ENCODE results near the gene SND1. TPM values are rescaled to one million over a fixed set of nuclear protein-coding genes. Genes with fewer than 3 reads are reported as not detected.

Gene SND1
- total RNA-seq, 4 donors from 2014 or later = 62.0 to 89.4 (median 82.1) TPM

GRCh38 chr7:128124786-128125185 lies 472.8 kb downstream of the SND1 start:
- intact Hi-C loops (cut with DNase I; ENCODE audit: low total_unique reads) = no loop called here
- WGBS, 2 donors = 43 to 44% methylated on average over 4 of the region's 4 CpGs
- H3K4me3 ChIP-seq (ENCODE audit: low read depth, poor library complexity, severe bottlenecking) = no peak overlapping the region

DNA sequence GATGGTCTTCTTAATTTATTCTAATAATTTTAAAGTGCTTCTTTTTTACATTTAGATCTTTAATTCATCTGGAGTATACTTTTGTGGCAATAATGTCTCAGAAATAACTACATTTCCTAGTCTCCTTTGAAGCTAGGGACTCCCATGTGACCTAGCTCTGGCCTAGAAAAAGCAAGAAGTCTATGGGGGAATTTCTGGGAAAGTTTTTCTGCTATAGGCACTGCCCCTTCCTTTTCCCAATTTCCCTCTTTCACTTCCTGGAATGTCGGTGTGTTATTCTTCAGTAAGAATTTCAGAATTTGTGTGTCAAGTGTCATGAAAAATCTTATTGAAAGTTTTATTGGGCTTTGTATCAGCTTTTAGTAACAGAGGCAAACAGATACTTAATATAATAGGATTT lies 473.8 kb downstream of the SND1 start:
- H3K4me3 ChIP-seq (ENCODE audit: low read depth, poor library complexity, severe bottlenecking) = no peak overlapping the region
- no peak for DNase-seq (ENCODE audit: low spot score in 2 of 2)
- TF ChIP-seq, protein P1, sequence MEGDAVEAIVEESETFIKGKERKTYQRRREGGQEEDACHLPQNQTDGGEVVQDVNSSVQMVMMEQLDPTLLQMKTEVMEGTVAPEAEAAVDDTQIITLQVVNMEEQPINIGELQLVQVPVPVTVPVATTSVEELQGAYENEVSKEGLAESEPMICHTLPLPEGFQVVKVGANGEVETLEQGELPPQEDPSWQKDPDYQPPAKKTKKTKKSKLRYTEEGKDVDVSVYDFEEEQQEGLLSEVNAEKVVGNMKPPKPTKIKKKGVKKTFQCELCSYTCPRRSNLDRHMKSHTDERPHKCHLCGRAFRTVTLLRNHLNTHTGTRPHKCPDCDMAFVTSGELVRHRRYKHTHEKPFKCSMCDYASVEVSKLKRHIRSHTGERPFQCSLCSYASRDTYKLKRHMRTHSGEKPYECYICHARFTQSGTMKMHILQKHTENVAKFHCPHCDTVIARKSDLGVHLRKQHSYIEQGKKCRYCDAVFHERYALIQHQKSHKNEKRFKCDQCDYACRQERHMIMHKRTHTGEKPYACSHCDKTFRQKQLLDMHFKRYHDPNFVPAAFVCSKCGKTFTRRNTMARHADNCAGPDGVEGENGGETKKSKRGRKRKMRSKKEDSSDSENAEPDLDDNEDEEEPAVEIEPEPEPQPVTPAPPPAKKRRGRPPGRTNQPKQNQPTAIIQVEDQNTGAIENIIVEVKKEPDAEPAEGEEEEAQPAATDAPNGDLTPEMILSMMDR (IDR thresholded peaks at IDR 0.05) = no peak
- no peak for TF ChIP-seq POLR2A (IDR thresholded peaks at IDR 0.05)
- 64 to 65% methylated on average over 1 of the region's 1 CpG for WGBS, 2 donors
- intact Hi-C loops (cut with DNase I; ENCODE audit: low total_unique reads) = no loop called here

More at GRCh38 chr7:128124786-128125185, 472.8 kb downstream of the SND1 start:
- no peak for DNase-seq (ENCODE audit: low spot score in 2 of 2)
- no peak for TF ChIP-seq POLR2A (IDR thresholded peaks at IDR 0.05)
- TF ChIP-seq, protein P1 (IDR thresholded peaks at IDR 0.05) = no peak

- intact Hi-C loops (cut with DNase I; ENCODE audit: low total_unique reads) = no loop called here
- H3K4me3 ChIP-seq (ENCODE audit: low read depth, poor library complexity, severe bottlenecking) = no peak overlapping the region
- 79 to 87% methylated on average over 3 of the region's 3 CpGs for WGBS, 2 donors
- TF ChIP-seq POLR2A (IDR thresholded peaks at IDR 0.05) = no peak
- TF ChIP-seq, protein P1 (IDR thresholded peaks at IDR 0.05) = no peak
- DNase-seq (ENCODE audit: low spot score in 2 of 2) = no peak
Observed at GRCh38 chr7:128128401-128128800, 476.4 kb downstream of the SND1 start.

DNA sequence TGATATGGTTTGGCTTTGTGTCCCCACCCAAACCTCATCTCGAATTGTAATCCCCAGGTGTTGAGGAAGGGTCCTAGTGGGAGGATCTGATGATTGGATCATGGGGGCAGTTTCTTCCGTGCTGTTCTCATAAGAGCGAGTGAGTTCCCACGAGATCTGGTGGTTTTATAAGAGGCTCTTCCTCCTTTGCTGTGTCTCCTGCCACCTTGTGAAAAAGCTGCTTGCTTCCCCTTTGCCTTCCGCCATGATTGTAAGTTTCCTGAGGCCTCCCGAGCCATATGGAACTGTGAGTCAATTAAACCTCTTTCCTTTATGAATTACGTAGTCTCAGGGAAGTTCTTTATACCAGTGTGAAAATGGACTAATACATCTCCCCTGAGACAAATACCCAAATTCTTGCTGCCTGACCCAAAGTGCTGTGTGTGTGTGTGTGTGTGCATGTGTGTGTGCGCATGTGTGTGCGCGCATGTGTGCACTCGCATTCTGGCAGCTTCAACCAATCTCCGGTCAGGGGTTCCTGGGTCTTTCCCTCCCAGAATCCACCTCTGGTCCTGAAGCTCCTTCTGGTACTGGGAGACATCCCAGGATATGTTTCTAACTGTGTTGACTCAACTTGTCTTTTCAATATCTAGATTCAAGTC lies 477.4 kb downstream of the SND1 start:
- intact Hi-C loops (cut with DNase I; ENCODE audit: low total_unique reads) = no loop called here
- WGBS, 2 donors = 68 to 72% methylated on average over 12 of the region's 12 CpGs
- no peak for TF ChIP-seq POLR2A (IDR thresholded peaks at IDR 0.05)
- TF ChIP-seq, protein P1 (IDR thresholded peaks at IDR 0.05) = no peak
- DNase-seq (ENCODE audit: low spot score in 2 of 2) = no peak
- H3K4me3 ChIP-seq (ENCODE audit: low read depth, poor library complexity, severe bottlenecking) = no peak overlapping the region

DNA sequence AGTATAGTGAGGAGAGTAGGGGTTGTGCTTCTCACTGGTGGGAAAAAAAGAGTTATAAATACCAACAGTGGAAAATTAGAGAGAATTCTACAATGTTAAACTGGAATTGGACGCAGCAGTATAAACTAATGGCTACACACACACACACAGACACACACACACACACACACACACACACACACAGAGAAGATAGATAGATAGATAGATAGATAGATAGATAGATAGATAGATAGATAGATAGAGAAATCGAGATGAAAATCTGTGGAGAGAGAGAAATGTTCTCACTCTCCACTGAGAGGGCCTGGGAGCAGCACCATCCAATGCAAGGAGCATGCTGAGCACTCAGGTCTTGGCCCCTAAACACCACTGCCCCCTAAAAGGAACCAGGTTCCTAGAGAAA lies 479.1 kb downstream of the SND1 start:
- no peak for TF ChIP-seq POLR2A (IDR thresholded peaks at IDR 0.05)
- TF ChIP-seq, protein P1 (IDR thresholded peaks at IDR 0.05) = no peak

GRCh38 chr7:128131731-128132130 lies 479.7 kb downstream of the SND1 start:
- TF ChIP-seq, protein P1 (IDR thresholded peaks at IDR 0.05) = no peak
- no peak for TF ChIP-seq POLR2A (IDR thresholded peaks at IDR 0.05)
- 54 to 57% methylated on average over 4 of the region's 4 CpGs for WGBS, 2 donors
- DNase-seq (ENCODE audit: low spot score in 2 of 2) = no peak
- no peak overlapping the region for H3K4me3 ChIP-seq (ENCODE audit: low read depth, poor library complexity, severe bottlenecking)
- intact Hi-C loops (cut with DNase I; ENCODE audit: low total_unique reads) = no loop called here

More for the DNA sequence above, 479.1 kb downstream of the SND1 start:
- H3K4me3 ChIP-seq (ENCODE audit: low read depth, poor library complexity, severe bottlenecking) = no peak overlapping the region
- WGBS, 2 donors = 81 to 94% methylated on average over 2 of the region's 2 CpGs
- intact Hi-C loops (cut with DNase I; ENCODE audit: low total_unique reads) = no loop called here
- DNase-seq (ENCODE audit: low spot score in 2 of 2) = no peak
